GM23338 (cell line): Measurements from ENCODE around the gene PTPN12. TPM values are rescaled to one million over a fixed set of nuclear protein-coding genes. Genes with fewer than 3 reads are reported as not detected.

Experiments used
- ATAC-seq: fragments of 200-7000 bp; cut with Tn5 transposase; 3 replicates; pipeline ENCODE4 v1.9.1; 2020
- DNase-seq: peaks from one replicate; pipeline ENCODE4 v3.0.0-alpha.2; 2015; ENCODE audit warnings: low spot score
- H2AFZ ChIP-seq: fragments of 200-600 bp; sonication (generic); 2 replicates; pipeline ENCODE4 v1.8.0; 2016; ENCODE audit warnings: antibody characterized with exemption, mild to moderate bottlenecking, moderate library complexity
- H3F3A ChIP-seq: fragments of 200-600 bp; sonication (generic); replicated peaks from 2 replicates; pipeline ENCODE4 v1.8.0; 2017; ENCODE audit warnings: antibody characterized with exemption, mixed run types, low read depth
- H3K27ac ChIP-seq: fragments of 200-600 bp; sonication (generic); 2 replicates; pipeline ENCODE4 v1.6.1; 2016; ENCODE audit warnings: low read depth
- H3K27me3 ChIP-seq: fragments of 200-600 bp; sonication (generic); 2 replicates; pipeline ENCODE4 v1.8.0; 2016; ENCODE audit warnings: mild to moderate bottlenecking, mixed run types, moderate library complexity; ENCODE audit not compliant: insufficient read depth
- H3K36me3 ChIP-seq: fragments of 200-600 bp; sonication (generic); 2 replicates; pipeline ENCODE4 v1.8.0; 2016; ENCODE audit warnings: mild to moderate bottlenecking; ENCODE audit not compliant: insufficient read depth
- H3K4me1 ChIP-seq: fragments of 200-600 bp; sonication (generic); 2 replicates; pipeline ENCODE4 v1.8.0; 2016; ENCODE audit warnings: mild to moderate bottlenecking, moderate library complexity; ENCODE audit not compliant: insufficient read depth
- H3K4me2 ChIP-seq: fragments of 200-600 bp; sonication (generic); 2 replicates; pipeline ENCODE4 v1.7.1; 2017; ENCODE audit warnings: mixed run types
- H3K4me3 ChIP-seq: fragments of 200-600 bp; sonication (generic); 2 replicates; pipeline ENCODE4 v1.6.1; 2016; ENCODE audit warnings: mixed run types
- H3K79me2 ChIP-seq: fragments of 200-600 bp; sonication (generic); replicated peaks from 2 replicates; pipeline ENCODE4 v1.8.0; 2017; ENCODE audit warnings: mild to moderate bottlenecking; ENCODE audit not compliant: insufficient read depth
- H3K9me2 ChIP-seq: fragments of 200-600 bp; sonication (generic); 2 replicates; pipeline ENCODE4 v1.8.0; 2017; ENCODE audit not compliant: insufficient read depth
- H4K20me1 ChIP-seq: fragments of 200-600 bp; sonication (generic); replicated peaks from 2 replicates; pipeline ENCODE4 v1.8.0; 2017; ENCODE audit warnings: mild to moderate bottlenecking; ENCODE audit not compliant: insufficient read depth
- H3K27ac Mint-ChIP-seq: 2 replicates; pipeline ENCODE4 v1.8.0; 2020; ENCODE audit warnings: inconsistent platforms, mild to moderate bottlenecking, moderate library complexity, mixed read lengths
- H3K27me3 Mint-ChIP-seq: 3 replicates; pipeline ENCODE4 v1.8.0; 2022; ENCODE audit warnings: low read depth, mild to moderate bottlenecking, moderate library complexity, mixed read lengths, inconsistent platforms; ENCODE audit not compliant: insufficient read depth, poor library complexity
- H3K36me3 Mint-ChIP-seq: 3 replicates; pipeline ENCODE4 v1.8.0; 2021; ENCODE audit warnings: low read depth, mild to moderate bottlenecking, inconsistent platforms, moderate library complexity, mixed read lengths
- H3K4me1 Mint-ChIP-seq: 3 replicates; pipeline ENCODE4 v1.8.0; 2020; ENCODE audit warnings: mild to moderate bottlenecking, inconsistent platforms, mixed read lengths
- H3K4me3 Mint-ChIP-seq: 3 replicates; pipeline ENCODE4 v1.8.0; 2021; ENCODE audit warnings: moderate library complexity, mild to moderate bottlenecking, inconsistent platforms, mixed read lengths
- H3K9me3 Mint-ChIP-seq: 3 replicates; pipeline ENCODE4 v1.8.0; 2020; ENCODE audit warnings: moderate library complexity, mild to moderate bottlenecking, inconsistent platforms, mixed read lengths
- CREB1 ChIP-seq: fragments of 250-450 bp; sonication (Bioruptor Pico); IDR thresholded peaks from 2 replicates; pipeline ENCODE4 v1.5.0; 2020; ENCODE audit warnings: low read depth, mild to moderate bottlenecking, moderate library complexity
- CTCF ChIP-seq, 2 experiments: fragments of 200-600 bp in 1 of 2; sonication (generic) in 1 of 2; conservative IDR thresholded peaks; 2 replicates each; pipeline versions ENCODE4 v1.5.1 to v1.6.1; 2016 to 2017; ENCODE audit warnings: antibody characterized with exemption in 2 of 2, low read depth in 2 of 2, mild to moderate bottlenecking in 2 of 2, moderate library complexity in 1 of 2
- EZH2 ChIP-seq: fragments of 200-600 bp; sonication (generic); IDR thresholded peaks from one replicate; pipeline ENCODE4 v1.8.0; 2017; ENCODE audit warnings: antibody characterized with exemption, mild to moderate bottlenecking, low read depth; ENCODE audit not compliant: unreplicated experiment
- EZH2phosphoT487 ChIP-seq: fragments of 200-600 bp; sonication (generic); IDR thresholded peaks from one replicate; pipeline ENCODE4 v1.8.1; 2018; ENCODE audit warnings: antibody characterized with exemption; ENCODE audit not compliant: unreplicated experiment
- NANOG ChIP-seq: IDR thresholded peaks from 2 replicates; pipeline ENCODE4 v1.6.1; 2016; ENCODE audit warnings: antibody characterized with exemption, borderline replicate concordance
- STAT1 ChIP-seq: IDR thresholded peaks from one replicate; pipeline ENCODE4 v1.6.1; 2016; ENCODE audit warnings: antibody characterized with exemption; ENCODE audit not compliant: unreplicated experiment
- ZNF114 ChIP-seq: fragments of 250-450 bp; sonication (Bioruptor Pico); IDR thresholded peaks from 2 replicates; pipeline ENCODE4 v1.5.0; 2020; ENCODE audit warnings: mild to moderate bottlenecking, moderate library complexity
- polyA plus RNA-seq: library from polyadenylated mRNA; unstranded; fragments of >200 nt; fragmentation: Nextera tagmentation; extraction: Ambion mirVana; gene quantifications from 2 replicates; pipeline ENCODE4 v1.2.1, GENCODE V29; 2016
- total RNA-seq: library from RNA; depleted of rRNA; stranded (reverse); fragments of >200 nt; shearing (Covaris generic); gene quantifications from 2 replicates; pipeline ENCODE4 v1.2.3, GENCODE V29; 2014
- TF ChIP-seq, protein P1 (sequence below): IDR thresholded peaks from one replicate; pipeline ENCODE4 v1.6.1; 2018; ENCODE audit warnings: antibody characterized with exemption; ENCODE audit not compliant: unreplicated experiment

Gene PTPN12
- total and polyA plus RNA-seq, 2 experiments from 2014 or later: 58.8 to 187 TPM

GRCh38 chr7:77655836-77656455, 118.9 kb downstream of the PTPN12 start (continued):
- TF ChIP-seq, protein P1, sequence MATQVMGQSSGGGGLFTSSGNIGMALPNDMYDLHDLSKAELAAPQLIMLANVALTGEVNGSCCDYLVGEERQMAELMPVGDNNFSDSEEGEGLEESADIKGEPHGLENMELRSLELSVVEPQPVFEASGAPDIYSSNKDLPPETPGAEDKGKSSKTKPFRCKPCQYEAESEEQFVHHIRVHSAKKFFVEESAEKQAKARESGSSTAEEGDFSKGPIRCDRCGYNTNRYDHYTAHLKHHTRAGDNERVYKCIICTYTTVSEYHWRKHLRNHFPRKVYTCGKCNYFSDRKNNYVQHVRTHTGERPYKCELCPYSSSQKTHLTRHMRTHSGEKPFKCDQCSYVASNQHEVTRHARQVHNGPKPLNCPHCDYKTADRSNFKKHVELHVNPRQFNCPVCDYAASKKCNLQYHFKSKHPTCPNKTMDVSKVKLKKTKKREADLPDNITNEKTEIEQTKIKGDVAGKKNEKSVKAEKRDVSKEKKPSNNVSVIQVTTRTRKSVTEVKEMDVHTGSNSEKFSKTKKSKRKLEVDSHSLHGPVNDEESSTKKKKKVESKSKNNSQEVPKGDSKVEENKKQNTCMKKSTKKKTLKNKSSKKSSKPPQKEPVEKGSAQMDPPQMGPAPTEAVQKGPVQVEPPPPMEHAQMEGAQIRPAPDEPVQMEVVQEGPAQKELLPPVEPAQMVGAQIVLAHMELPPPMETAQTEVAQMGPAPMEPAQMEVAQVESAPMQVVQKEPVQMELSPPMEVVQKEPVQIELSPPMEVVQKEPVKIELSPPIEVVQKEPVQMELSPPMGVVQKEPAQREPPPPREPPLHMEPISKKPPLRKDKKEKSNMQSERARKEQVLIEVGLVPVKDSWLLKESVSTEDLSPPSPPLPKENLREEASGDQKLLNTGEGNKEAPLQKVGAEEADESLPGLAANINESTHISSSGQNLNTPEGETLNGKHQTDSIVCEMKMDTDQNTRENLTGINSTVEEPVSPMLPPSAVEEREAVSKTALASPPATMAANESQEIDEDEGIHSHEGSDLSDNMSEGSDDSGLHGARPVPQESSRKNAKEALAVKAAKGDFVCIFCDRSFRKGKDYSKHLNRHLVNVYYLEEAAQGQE: no peak
- TF ChIP-seq CREB1 (CRISPR knock-in tag) (no peak), EZH2phosphoT487 (no peak), ZNF114 (no peak), NANOG (no peak), STAT1 (no peak)

GRCh38 chr7:77657427-77658224, 120.5 kb downstream of the PTPN12 start:
- Mint-ChIP-seq H3K36me3 (peaks cover 18% of the 10 kb centered on the region; the same call in 2 of the 3 replicates), H3K9me3 (no peaks in the 10 kb centered on the region), H3K4me3 (no peak overlapping the region), H3K4me1 (no peaks in the 10 kb centered on the region), H3K27me3 (peaks cover 2% of the 10 kb centered on the region), H3K27ac (no peak overlapping the region)
- no peaks in the 10 kb centered on the region for H3K9me2 ChIP-seq
- no peaks in the 10 kb centered on the region; the same call in 1 of the 2 replicates for H4K20me1 ChIP-seq
- no peaks in the 10 kb centered on the region for H3K4me1 ChIP-seq
- H3K36me3 ChIP-seq: peaks cover 10% of the 10 kb centered on the region; the same call in 1 of the 2 replicates
- TF ChIP-seq EZH2 (no peak), CTCF (conservative IDR thresholded peaks at IDR 0.05; ENCODE audit: low read depth in 2 of 2) (peak; percentile 60 to 64)
- H3K79me2 ChIP-seq: no peaks in the 10 kb centered on the region
- H2AFZ ChIP-seq: no peak overlapping the region
- no peaks in the 10 kb centered on the region for H3K27me3 ChIP-seq
- no peaks in the 10 kb centered on the region for H3F3A ChIP-seq
- H3K27ac ChIP-seq: no peak overlapping the region
- DNase-seq: peak; percentile 58
- H3K4me2 ChIP-seq: no peak overlapping the region
- ATAC-seq: peak; percentile 63
- no peak overlapping the region for H3K4me3 ChIP-seq
